GM18499 (cell line): Measurements from ENCODE around the gene RAB40B.
"Not testable (repeated sequence)": the region's sequence is repeated elsewhere in the genome, so short reads cannot be mapped to it uniquely, and the experiment has no call there.

Experiments used
- ATAC-seq: cut with Tn5 transposase; IDR thresholded peaks from one replicate; pipeline ENCODE4 v1.9.1; 2021; ENCODE audit warnings: moderate number of reproducible peaks; ENCODE audit not compliant: insufficient read depth, unreplicated experiment

The RAB40B gene

DNA sequence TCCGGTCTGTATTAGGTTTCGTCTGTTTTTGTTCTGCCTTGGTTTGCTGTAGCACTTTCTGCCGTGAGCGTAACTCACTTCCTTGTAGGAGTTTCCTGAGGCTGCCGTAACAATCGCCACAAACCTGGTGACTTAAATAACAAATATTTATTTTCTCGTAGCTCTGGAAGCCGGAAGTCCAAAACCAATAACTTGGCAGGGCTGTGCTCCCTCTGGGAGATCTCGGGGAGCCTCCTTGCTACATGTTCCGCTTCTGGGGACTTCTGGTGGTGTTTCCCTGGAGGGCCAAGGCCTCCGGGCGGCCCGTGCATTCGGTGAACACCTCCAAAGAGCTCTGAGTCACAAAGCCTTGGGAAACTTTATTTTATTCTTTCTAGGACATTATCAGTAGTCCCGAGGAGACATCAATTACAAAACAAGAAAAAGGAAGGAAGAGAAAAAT lies 43.4 kb downstream of the RAB40B start:
- ATAC-seq, result no peak

DNA sequence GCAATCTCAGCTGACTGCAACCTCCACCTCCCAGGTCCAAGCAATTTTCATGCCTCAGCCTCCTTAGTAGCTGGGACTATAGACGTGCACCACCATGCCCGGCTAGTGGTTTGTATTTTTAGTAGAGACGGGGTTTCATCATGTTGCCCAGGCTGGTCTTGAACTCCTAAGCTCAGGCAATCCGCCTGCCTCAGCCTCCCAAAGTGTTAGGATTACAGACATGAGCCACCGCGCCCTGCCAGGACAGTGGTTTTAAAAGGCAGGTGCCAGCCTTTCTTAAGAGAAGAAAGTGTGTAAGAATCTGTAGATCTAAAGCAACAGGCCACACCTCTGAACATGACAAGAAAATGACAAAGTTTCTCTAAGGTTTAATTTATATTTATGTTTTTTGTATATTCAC lies 43.9 kb downstream of the RAB40B start:
- not testable (repeated sequence) for ATAC-seq

DNA sequence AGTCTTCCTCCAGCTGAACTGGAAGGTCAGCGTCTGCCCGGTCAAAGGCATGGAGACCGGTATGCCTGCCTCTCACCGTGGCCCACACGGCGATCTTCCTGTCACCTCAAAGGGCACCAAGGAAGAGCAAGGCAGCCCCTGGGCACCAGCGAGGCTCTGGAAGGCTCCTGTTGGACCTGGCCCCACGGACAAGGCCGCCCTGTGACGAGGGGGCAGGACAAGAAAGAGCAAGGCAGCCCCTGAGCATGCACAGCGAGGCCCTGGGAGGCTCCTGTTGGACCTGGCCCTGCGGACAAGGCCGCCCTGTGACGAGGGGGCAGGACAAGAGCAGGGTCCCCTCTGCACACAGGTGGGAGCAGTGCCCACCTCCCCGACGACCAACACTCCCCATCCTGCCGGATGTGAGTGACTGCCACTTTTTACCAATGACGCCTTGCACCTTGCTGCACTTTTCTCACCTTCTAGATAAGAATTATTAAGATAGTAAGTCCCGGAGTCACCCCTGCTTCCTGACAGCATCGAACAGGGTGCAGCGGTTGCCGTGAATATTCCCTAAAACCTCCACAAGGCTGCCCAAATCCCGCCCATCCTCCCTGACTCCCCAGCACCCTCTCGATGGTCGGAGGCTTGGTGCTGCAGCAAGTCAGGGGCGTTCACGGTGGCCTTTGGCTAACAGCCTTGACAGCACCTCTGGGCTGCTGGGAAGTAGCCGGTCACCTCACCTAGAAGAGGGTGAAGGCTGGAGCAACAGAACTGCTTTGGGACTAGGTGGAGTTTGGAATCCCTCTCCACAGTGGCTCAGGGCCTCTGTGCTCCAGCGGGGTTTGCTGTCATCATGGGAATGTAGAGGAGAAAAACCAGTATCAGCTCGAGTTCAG lies 44.6 kb downstream of the RAB40B start:
- ATAC-seq, result no peak

DNA sequence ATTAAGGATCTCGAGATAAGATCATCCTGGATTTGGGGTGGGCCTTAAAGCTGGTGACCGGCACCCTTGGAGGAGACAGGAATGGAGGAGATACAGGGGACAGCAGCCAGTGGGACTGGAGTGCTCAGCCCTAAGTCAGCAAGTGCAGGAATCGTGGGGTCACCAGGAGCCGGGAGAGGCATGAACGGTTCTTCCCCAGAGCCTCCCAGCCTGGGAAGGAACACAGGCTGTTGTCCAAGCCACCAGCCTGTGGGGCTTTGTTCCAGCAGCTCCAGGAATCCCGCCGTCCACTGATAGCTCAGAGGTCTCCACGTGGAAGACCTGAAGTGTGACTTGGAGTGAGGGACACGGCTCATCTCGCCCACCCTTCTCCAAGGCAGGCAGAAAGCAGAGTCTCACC lies 47.8 kb downstream of the RAB40B start:
- ATAC-seq, result no peak

DNA sequence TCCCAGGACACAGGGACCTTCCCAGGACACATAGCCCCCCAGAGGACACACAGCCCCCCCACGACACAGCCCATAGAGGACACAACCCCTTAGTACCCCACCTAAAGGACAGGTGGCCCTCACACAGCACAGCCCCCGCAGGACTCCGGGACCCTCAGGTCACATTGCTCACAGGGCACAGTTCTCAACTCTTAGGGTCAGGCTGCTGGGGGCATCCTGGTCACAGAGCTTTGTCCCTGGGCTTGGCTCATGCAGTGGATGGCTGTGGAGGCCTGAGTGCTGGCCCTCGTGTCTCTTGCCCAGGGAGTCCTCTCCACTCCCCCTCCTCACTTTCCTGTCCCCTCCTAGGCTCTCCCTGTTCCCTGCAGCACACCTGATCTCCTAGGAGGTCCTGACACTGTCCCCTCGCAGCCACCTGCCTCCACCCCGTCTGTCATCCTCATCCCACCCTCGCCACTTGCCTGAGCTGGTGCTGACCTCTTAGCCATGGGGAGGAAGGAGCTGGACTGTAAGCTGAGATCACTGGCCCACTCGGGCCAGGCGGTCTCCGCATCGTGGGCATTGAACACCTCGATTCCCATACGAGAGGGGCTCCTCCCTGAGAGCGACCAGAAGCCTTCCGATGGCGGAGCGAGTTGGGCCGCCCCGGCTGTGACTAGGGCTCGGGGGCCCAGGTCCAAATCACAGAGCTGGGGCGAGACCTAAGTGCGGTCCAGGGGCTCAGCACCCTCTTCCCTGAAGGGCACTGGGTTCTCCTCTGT lies 48.8 kb downstream of the RAB40B start:
- no peak for ATAC-seq

DNA sequence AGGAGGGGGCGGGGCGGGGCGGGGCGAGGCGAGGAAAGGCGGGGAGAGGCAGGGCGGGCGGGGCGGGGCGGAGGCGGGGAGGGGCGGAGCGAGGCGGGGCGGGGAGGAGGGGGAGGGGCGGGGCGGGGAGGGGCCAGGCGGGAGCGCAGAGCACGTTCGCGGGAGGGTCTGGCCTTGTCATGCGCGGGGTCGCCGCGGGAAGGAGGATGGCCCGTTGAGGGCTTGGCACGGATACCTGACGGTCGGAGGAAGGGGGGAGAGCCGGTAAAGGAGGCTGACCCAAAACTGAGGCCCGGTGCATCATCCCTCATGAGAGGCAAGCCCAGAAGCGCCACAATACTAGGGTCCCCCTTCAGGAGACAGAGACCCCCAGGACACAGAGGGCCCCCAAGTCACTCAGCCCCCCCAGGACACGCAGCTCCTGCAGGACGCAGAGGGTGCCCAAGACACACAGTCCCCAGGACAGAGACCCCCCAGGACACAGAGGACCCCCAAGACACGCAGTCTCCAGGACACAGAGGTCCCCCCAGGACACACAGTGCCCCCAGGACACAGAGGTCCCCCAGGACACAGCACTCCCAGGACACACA lies 49.7 kb downstream of the RAB40B start:
- ATAC-seq, result no peak

DNA sequence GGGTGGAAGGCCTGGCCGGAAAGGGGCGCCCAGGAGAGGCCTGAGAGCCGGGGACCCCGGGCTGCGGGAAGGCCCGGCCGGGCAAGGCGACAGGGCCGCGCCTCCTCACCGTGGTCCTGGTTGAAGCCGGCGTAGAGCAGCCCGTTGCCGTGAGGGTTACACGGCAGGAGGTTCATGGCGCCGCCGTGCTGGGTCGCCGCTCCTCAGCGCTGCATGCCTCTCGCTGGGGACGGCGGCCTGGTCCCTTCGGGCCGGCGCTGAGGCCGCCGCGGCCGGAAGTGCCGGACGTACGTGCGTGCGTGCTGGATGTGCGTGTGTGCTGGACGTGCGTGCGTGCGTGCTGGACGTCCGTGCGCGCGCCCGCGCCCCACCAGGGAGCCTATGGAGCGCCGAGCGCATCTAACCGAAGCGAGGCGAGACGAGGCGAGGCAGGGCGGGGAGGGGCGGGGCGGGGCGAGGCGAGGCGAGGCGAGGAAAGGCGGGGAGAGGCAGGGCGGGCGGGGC lies 50.3 kb downstream of the RAB40B start, which contains the start of gene WDR45B:
WDR45B (minus strand) TSS at position 280 of the 504 bp plus-strand sequence; CDS start at position 176, 104 bp downstream.
- ATAC-seq, result peak; percentile 27

DNA sequence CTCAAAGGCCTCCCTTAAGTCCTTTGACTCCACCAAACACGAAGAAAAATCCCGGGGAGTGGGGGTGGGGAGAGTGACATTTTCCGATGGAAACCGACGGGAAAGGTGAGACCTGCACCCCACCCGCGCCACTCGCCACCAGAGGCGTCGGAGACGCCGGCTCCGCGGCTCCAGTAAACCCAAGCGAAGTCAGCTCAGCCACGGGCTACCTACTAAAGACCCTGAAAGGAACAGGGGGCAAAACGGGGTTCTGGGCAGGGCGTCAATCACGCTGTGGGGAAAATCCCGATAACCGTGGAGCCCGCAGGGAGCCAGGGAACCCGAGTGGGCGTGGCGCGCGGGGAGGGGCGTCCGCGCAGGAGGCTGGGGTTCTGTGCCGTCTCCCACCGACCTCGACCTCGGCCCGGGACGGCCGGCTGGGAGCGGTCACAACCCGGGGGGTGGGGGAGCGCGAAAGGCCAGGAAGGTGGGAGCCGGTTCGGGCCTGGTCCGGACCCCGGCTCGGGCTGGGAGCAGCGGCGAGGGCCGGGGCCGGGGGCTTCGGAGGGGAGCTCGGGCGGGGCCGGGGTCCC lies 50.8 kb downstream of the RAB40B start:
- ATAC-seq, result peak; percentile 29

DNA sequence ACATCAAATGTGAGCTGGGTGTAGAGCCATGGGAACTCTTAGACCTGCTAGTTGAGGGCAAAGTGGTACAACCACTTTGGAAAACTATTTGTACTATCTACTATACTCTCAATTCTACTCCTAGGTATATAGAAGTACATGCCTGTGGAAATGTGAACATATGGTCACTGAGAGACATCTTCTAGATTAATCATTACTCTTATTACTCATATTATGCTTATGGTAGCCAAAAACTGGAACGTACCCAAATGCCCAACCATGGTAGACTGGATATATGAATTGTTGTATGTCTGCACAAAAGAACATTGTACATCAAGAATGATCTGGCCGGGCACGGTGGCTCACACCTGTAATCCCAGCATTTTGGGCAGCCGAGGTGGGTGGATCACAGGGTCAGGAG lies 53.0 kb downstream of the RAB40B start:
- no peak for ATAC-seq

DNA sequence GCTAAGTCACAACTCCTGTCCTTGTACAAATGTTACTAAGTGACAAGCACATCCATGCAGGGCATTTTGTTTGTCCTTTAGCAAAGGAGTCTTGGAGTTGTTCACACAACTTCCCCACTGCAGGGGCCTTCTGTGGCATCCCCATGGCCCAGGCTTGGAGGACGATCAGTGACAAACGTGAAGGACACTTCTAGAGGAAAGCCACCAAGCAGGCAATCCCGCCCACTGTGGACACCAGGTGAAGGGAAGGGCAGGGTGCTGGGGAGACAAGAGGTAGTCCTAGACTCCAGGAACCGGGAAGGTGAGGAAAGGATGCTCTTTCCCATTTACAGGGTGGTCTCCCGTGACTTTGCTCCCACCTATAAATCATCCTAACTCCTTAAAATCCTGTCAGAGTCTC lies 54.4 kb downstream of the RAB40B start:
- ATAC-seq, result no peak

DNA sequence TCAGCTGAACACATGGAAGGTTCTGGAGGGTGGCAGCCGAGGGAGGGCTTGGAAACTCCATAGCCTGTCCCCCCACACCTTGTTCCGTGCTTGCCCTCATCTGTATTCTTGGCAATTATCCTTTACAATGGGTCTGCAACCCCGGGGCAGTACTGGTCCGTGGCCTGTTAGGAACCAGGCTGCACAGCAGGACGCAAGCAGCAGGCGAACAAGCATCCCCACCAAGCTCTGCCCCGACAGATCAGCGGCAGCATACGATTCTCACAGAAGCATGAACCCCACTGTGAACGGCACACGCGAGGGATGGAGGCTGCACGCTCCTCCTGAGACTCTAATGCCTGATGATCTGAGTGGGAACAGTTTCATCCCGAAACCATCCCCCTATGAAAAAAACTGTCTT lies 56.5 kb downstream of the RAB40B start:
- no peak for ATAC-seq

DNA sequence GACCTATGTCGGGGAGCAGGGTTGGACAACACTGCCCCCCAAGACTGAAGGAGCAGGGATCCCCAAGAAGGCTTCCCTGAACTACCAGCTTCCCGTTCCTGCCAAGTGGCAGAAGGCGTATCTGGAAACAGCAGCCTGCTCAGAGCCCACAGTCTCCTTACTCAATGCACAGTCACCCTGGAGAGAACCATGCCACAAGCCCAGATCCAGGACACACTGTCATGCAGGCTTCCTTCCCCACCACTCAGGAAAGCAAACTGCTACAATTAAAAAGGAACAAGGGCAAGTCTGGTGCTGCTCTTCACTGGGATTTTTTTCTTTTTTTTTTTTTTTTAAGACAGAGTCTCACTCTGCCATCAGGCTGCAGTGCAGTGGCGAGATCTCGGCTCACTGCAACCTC lies 58.5 kb downstream of the RAB40B start:
- ATAC-seq, result no peak

DNA sequence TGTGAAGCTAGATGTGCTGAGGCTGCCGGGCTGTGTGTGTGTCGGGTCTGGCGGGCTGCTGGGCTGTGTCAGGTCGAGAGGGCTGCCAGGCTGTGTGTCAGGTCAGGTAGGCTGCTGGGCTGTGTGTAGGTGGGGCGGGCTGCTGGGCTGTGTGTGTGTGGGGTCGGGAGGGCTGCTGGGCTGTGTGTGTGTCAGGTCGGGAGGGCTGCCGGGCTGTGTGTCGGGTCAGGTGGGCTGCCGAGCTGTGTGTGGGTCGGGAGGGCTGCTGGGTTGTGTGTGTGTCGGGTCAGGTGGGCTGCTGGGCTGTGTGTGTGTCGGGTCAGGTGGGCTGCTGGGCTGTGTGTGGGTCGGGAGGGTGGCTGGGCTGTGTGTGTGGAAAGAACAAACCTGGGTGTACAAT lies 58.9 kb downstream of the RAB40B start:
- no peak for ATAC-seq

DNA sequence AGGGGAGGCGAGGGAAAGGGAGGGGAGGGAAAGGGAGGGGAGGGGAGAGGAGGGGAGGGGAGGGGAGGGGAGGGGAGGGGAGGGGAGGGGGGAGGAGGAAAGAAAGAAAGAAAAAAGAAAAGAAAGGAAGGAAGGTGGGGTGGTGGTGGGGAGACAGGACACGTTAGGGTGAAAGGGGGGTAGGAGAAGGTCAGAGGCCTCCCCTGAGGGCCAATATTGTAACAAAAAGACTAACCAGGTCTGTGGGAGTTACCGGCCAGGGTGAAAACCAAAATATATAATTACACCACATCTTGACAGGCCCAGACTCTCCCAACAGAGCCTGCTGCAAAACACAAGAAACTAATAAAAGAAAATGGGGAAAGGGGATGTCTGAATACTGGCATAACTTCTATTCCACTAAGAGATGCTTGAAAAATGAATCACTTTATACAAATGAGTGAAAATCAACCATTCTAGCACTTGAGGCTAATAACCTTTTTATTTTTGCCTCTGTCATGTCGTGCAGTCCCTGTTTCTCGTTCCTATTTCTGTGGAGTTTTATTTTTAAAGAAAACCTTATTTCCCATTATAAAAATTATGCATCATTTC lies 60.2 kb downstream of the RAB40B start:
- no peak for ATAC-seq

DNA sequence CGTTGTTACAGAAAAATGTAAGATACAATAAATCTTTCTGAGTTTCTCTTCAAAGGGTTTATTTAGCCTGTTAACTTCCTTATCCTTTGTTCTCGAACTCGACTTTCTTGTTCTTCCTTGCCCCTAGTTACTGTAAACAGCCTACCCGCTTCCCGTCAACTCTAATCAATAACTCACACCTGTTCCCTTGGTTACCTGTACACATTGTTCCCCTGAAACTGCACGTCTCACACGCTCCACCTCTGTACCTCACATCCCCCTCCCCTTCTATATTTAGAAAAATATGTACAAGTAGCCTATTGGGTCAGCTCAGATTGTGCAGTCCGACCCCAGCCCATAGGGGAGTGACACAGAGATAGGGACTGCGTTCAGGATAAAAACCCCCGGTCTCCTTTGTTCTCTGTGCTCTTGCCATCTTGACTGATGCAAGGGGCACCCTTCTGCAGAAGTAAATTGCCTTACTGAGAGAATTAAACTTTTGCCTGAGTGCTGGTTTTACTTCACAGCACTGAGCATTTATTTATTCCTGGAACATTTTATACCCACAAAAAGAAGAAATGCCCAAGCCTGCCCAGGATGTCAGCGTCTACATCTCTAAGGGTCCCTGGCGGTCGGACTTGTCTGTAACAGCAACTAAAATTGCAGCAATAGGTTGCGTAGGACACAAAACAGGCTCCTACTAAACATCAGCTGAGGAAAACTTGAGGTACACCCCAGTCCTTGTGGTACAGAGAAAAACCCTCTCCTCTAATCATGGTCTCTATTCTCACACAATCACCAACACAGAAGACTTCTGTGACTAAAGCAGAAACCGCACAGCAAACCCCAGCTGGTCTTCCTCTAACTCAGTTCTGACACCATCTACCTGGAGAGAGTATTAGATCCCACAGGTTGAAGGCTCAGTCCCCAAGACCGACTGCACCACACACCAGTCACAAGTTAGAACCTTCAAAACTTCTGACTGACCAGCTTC lies 61.6 kb downstream of the RAB40B start:
- no peak for ATAC-seq

DNA sequence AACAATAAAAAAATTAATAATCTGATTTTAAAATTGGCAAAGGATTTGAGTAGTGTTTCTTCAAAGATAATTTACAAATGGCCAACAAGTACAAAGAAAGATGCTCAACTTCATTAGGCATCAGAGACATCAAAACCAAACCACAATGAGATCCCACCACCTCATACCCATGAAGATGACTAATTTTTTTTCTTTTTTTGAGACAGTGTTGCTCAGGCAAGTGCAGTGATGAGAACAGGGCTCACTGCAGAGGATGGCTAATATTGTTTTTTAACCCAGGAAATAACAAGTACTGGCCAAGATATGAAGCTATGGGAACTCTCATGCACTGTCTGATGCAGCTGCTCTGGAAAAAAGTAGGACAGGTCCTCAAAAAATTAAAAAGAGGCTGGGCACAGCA lies 65.2 kb downstream of the RAB40B start:
- no peak for ATAC-seq

DNA sequence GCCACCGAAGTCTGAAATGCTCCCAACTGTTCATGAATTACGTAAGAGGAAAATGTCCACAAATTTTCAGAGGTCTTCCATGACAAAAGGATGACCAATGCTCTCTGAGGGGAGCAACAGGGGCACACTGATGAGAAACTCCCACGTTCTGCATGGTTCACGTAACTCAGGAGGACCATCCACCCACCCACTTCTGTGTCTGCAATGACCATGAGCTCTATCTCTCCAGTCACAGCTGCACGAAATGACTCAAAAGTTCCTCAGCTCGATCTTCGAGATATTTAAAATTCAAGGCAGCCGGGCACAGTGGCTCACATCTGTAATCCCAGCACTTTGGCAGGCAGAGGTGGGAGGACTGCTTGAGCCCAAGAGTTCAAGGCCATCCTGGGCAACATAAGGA lies 66.0 kb downstream of the RAB40B start:
- no peak for ATAC-seq

DNA sequence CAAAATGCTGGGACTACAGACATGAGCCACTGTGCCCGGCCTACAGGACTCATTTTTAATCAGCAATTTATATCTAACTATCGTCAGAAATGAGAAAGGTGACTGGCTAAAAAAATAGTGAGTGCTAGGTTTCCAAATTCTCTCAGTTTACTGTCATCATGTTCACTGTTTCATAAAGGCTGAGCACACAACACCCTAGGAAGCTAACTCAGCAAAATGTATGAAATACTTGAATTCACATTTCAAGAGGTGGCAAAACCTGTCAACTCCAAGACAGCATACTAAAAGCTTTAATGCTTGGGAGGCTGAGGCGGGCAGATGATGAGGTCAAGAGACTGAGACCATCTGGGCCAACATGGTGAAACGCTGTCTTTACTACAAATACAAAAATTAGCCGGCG lies 67.0 kb downstream of the RAB40B start:
- ATAC-seq, result no peak

DNA sequence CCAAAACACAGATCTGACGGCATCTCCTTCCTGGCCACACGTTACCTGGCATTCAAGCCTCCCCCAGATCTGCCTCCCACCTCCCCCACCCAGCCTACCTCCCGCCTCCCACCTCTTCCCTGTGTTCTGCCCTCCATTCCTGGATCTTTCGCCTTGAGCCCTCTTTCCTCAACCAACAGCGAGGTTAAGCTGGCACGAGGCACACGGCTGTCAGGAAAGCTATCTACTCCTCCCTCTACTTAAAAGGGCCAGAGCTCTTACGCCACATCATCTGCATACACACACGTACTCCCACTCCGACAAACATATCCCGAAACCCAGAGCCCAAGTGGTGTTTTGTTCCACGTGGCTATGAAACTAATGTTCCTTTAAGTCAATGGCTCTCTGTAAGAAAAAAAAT lies 68.3 kb downstream of the RAB40B start:
- no peak for ATAC-seq
